NCI-H2107 (cell line): ENCODE measurements around the gene TEX53.

Source experiments
- DNase-seq: peaks from one replicate; lab custom pipeline; 2025; lab: John Stamatoyannopoulos, UW

The TEX53 gene

GRCh38 chr9:114638404-114638803 lies 19.2 kb downstream of the TEX53 start:
- DNase-seq: no peak

DNA sequence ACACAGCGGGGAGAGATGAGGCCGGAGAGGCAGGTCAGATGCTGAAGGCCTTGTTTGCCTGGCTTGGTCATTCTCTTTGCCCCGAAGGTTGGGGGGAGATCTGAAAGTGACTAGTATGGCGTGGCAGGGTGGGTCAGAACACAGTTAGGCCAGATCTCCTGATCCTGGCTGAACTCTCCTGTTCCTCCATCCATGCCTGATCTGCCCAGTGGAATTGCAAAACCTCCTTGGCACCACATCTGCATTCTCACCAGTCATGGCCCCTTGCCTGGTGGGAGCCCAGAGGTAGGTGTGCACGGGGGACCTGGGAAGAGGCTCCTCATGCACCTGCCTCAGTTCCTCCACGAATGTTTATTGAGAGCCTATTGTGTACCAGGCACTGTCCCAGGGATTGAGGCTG lies 23.2 kb downstream of the TEX53 start:
- no peak for DNase-seq

GRCh38 chr9:114633438-114634089 lies 24.0 kb downstream of the TEX53 start:
- no peak for DNase-seq

- no peak for DNase-seq
Measured at GRCh38 chr9:114631166-114631565, 26.4 kb downstream of the TEX53 start.

DNA sequence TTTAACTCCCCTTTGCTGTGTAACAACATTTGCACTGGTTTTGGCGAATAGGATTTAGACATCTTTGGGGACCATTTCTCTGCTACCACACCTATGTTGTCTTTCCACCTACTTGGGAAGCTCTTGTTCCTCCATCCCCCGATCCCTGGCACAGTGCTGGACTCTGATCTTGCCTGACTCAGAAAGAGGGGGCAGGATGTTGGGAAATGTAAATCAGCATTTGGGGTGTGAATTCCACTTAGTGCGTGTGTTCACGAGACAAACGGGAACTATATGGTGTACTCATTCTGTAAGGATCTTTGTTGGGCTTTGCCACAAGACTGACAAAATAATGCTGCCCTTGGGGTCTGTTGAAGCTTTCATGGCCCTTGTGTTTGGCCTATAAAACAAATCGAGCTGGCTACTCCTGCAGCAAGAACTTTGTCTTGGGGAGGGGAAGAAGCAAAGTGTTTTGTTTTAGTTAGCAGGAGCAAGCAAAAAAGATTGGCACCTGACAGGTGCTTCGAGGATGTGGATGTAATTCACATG lies 28.0 kb downstream of the TEX53 start:
- DNase-seq: no peak

DNA sequence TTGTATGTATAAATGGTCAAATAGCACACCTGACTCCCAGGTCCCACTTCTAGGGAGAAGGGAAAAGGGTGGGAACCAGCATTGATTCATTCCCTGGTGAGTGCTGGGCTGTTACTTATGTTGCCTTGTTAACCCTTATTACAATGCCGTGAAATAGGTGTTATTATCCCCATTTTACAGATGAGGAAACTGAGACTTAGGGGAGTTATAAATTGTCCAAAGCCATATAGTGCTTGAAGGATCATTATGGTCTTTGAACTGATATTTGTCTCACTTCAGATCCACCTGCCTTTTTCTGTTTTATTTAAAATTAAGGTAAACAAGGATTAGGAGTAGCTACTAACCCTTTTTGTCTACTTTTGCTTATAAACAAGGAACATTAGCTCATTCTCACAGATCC lies 30.1 kb downstream of the TEX53 start:
- no peak for DNase-seq

DNA sequence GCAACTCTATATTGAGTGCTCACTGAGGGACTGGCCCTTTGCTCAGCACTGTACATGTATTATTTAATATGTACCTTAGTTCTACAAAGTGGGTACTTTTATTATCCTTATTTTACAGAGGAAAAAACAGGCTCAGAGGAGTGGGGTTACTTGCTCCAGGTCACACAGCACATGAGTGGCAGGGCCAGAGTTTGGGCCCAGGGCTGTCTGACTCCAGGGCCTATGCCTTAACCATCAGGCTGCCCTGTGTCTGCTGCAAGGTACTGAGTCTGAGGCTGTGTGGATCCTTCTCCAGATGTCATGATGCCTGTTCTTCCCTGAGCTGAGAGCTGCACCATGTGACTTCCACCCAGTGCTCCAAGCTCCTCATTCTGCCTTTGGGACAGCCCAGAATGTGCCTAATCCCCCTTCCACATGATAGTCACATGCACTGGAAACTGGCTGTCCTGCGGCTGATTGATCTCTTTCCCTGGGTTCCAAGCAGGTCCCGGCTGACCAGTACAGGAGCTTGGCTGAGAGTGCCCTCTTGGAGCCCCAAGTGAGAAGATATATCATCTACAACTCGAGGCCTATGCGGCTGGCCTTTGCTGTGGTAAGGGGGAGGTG lies 31.1 kb downstream of the TEX53 start:
- no peak for DNase-seq

- DNase-seq: no peak
Measured at GRCh38 chr9:114624677-114625076, 32.9 kb downstream of the TEX53 start.

- no peak for DNase-seq
Measured at GRCh38 chr9:114621975-114622609, 35.5 kb downstream of the TEX53 start.

- no peak for DNase-seq
Measured at GRCh38 chr9:114621561-114621960, 36.0 kb downstream of the TEX53 start.

GRCh38 chr9:114619191-114619761 lies 38.3 kb downstream of the TEX53 start:
- DNase-seq: no peak

GRCh38 chr9:114616684-114617520 lies 40.7 kb downstream of the TEX53 start:
- DNase-seq: no peak

DNA sequence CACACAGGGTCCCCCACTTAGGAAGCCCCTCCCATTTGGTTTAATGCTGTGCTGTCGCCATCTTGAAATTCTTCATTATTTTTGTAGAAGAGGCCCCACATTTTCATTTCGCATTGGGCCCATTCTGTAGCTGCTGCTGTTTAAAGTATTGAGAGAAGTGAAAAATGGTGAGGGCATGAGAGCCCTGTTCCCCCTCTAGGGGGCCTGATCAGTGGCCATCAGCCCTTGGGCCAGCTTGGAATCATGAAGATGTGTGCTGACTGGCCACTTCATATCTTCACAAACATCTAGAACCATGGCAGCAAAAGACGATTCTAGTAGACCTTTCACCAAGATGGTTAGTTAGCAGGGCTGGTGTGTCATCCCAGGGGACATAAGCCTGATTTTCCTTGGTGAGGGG lies 43.2 kb downstream of the TEX53 start:
- DNase-seq: no peak

GRCh38 chr9:114613919-114614318 lies 43.7 kb downstream of the TEX53 start:
- DNase-seq: no peak

- no peak for DNase-seq
Measured at GRCh38 chr9:114613087-114613486, 44.5 kb downstream of the TEX53 start.

- DNase-seq: no peak
Measured at GRCh38 chr9:114612272-114612923, 45.2 kb downstream of the TEX53 start.

DNA sequence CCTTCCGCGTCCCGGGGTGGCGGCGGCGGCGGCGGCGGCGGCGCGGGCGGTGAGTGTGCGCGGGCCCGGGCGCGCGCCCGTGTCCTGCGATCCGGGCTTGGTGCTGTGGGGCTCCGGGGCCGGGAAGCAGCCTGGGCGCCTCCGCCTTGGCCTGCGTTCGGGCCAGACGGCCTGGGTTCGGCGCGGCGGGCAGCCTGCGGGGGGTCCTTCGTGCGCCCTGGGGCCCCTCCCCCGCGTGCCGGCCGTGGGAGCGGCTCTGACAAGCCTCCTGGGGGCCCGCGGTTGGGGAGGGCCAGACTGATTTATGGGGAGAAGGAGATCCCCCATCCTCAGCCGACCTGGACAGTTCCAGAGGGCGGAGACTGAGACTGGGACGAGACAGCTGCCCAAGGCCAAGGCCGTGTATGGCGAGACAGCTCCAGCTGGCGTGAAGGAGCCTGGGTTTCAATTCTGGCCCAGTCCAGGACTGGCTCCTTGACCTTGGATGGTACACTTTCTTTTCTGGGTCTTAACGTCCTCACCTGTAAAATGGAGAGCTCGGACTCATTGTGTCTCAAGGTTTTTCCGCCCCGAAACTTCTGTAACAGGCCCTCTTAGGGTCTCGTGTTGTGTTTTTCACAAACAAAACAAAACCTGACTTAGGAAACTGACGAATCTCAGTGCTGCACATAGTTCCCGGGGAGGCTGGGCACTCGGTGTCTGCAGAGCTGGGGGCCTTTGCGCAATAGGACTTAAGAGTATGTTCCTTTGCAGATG lies 45.9 kb downstream of the TEX53 start:
- DNase-seq: no peak

GRCh38 chr9:114608525-114608796 lies 49.1 kb downstream of the TEX53 start:
- DNase-seq: no peak

DNA sequence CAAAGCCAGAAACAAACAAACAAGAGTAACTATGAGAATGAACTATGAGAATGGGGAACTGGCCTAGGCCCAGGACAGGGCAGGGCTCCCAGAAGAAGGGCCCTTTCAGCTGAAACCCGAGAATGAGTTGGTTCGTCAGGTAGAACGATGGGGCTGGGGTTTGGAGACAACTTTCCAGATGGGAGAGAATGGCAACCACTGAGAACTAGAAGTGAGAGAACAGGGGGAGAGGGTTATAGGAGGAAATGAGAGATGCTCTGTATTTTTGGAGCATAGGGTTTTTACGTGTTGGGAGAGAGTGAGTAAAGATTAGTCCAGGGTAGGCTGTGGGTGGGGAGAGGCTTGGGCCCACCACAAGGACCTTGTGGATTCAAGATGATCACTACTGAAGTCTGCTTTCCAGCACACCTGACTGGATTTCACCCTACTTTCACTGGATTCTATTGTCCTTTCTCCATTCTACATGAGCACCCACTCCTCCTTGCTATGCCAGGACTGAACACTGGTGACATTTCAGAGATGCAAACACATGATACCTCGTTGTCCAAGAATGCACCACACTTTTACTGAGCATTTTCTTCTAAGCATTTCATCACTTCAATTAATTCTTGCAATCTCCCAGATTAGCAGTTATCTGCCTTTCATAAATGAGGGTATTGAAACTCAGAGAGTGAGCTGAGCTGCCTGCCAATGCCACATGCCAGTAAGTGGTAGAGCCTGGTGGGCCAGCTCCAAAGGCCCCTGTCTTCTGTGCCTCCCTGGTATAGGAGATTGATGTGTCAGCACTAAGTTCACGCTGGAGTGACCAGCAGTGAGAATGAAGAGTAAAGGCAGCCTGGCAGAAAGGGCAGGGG lies 49.7 kb downstream of the TEX53 start:
- DNase-seq: no peak

- no peak for DNase-seq
Measured at GRCh38 chr9:114606597-114607207, 50.9 kb downstream of the TEX53 start.
